Cardiac muscle cell (in vitro differentiated cells and primary cell): ENCODE data around the gene ZNF407. TPM values are rescaled to one million over a fixed set of nuclear protein-coding genes. Genes with fewer than 3 reads are reported as not detected.

ENCODE experiments used
- DNase-seq, 2 donors: peaks; one replicate each; pipeline versions ENCODE4 v3.0.0 to v3.0.0-alpha.2; 2010 to 2017; ENCODE audit warnings: low read depth in 1 of 2, low spot score in 1 of 2
- H3K27ac ChIP-seq: fragments of 200-600 bp; sonication (generic); 2 replicates; pipeline ENCODE4 v1.5.1; 2016
- H3K27me3 ChIP-seq: fragments of 200-600 bp; sonication (generic); 2 replicates; pipeline ENCODE4 v1.6.0; 2016; ENCODE audit warnings: control low read depth
- H3K36me3 ChIP-seq: fragments of 200-600 bp; sonication (generic); 2 replicates; pipeline ENCODE4 v1.5.1; 2016; ENCODE audit warnings: control low read depth
- H3K4me1 ChIP-seq: fragments of 200-600 bp; sonication (generic); 2 replicates; pipeline ENCODE4 v1.8.1; 2017; ENCODE audit warnings: low read depth, mild to moderate bottlenecking, mixed run types
- H3K4me3 ChIP-seq: fragments of 200-600 bp; sonication (generic); 2 replicates; pipeline ENCODE4 v1.5.1; 2016; ENCODE audit warnings: mild to moderate bottlenecking
- H3K9me3 ChIP-seq: fragments of 200-600 bp; sonication (generic); 2 replicates; pipeline ENCODE4 v1.5.1; 2017; ENCODE audit warnings: low read depth, mild to moderate bottlenecking, control low read depth
- polyA plus RNA-seq: library from polyadenylated mRNA; unstranded; fragments of >200 nt; fragmentation: Nextera tagmentation; extraction: Ambion mirVana; gene quantifications from 2 replicates; pipeline ENCODE4 v1.2.1, GENCODE V29; 2016
- total RNA-seq: library from RNA; depleted of rRNA; stranded (reverse); fragments of >200 nt; gene quantifications from 2 replicates; pipeline ENCODE4 v1.2.3, GENCODE V29; 2016
- TF ChIP-seq, protein P1 (sequence below): IDR thresholded peaks from 2 replicates; pipeline ENCODE4 v1.5.1; 2012; ENCODE audit warnings: low read depth, mild to moderate bottlenecking, low read length

ZNF407 gene
- total and polyA plus RNA-seq, 2 experiments from 2014 or later, result 4.6 to 8.0 TPM

DNA sequence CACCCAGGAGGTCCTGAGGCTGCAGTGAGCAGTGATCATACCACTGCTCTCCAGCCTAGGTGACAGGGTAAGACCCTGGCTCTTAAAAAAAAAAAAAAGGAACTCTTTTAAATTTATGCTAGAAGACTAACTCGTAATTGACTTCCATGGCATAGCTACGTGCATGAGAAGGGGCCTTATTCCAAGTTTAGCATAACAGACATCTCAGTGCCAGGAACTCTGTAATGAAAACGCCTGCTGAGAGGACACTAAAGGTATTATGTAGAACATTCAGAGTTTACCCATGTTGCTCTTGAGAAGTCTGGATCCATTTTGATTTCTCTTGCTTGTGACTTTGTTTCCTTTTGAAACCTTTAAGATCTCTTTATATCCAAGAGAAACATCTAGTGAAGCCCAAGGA lies 276.0 kb downstream of the ZNF407 start:
- TF ChIP-seq, protein P1, sequence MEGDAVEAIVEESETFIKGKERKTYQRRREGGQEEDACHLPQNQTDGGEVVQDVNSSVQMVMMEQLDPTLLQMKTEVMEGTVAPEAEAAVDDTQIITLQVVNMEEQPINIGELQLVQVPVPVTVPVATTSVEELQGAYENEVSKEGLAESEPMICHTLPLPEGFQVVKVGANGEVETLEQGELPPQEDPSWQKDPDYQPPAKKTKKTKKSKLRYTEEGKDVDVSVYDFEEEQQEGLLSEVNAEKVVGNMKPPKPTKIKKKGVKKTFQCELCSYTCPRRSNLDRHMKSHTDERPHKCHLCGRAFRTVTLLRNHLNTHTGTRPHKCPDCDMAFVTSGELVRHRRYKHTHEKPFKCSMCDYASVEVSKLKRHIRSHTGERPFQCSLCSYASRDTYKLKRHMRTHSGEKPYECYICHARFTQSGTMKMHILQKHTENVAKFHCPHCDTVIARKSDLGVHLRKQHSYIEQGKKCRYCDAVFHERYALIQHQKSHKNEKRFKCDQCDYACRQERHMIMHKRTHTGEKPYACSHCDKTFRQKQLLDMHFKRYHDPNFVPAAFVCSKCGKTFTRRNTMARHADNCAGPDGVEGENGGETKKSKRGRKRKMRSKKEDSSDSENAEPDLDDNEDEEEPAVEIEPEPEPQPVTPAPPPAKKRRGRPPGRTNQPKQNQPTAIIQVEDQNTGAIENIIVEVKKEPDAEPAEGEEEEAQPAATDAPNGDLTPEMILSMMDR, result no peak

GRCh38 chr18:74874351-74874750 lies 276.7 kb downstream of the ZNF407 start:
- Histone ChIP-seq H3K4me3 (no peak overlapping the region), H3K36me3 (no peaks in the 10 kb centered on the region), H3K4me1 (peaks cover 2% of the 10 kb centered on the region), H3K27me3 (no peaks in the 10 kb centered on the region), H3K9me3 (no peaks in the 10 kb centered on the region), H3K27ac (no peak overlapping the region)
- no peak for DNase-seq
- TF ChIP-seq, protein P1, result no peak

More for the DNA sequence above, 276.0 kb downstream of the ZNF407 start:
- no peaks in the 10 kb centered on the region for H3K27me3 ChIP-seq
- H3K9me3 ChIP-seq, result no peaks in the 10 kb centered on the region
- H3K4me3 ChIP-seq, result no peak overlapping the region
- no peak overlapping the region for H3K27ac ChIP-seq
- DNase-seq, result no peak
- H3K4me1 ChIP-seq, result peaks cover 2% of the 10 kb centered on the region
- H3K36me3 ChIP-seq, result no peaks in the 10 kb centered on the region

DNA sequence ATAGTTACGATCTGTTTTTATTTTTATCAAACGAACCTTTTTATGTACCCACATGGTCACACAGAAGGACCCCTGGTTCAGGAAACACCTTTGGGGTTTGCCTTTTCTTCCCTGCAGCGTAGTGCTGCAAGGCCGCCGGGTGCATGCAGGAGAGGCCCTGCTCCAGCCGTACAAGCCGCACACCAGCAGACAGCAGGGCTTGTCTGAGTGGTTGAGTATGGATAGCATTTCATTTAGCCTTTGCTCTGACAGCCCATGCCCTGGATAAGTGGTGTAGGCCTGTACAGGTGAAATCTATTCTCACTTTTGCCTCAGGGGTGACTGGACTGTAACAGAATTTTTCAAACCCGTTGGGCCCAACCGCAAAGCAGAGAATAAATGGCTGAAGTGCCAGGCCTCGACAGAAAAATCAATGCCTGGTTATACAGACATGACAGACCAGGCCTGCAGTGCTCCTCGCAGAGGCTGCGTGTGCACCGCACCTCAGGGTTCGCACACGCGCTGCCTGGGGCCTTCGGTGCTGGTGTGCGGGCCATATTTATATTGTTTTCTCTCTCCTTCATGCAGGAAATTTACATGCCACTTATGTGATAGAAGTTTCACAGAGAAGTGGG lies 279.1 kb downstream of the ZNF407 start:
- no peaks in the 10 kb centered on the region for H3K36me3 ChIP-seq
- H3K27ac ChIP-seq, result peak overlapping the region; percentile 27
- TF ChIP-seq, protein P1, result no peak

DNA sequence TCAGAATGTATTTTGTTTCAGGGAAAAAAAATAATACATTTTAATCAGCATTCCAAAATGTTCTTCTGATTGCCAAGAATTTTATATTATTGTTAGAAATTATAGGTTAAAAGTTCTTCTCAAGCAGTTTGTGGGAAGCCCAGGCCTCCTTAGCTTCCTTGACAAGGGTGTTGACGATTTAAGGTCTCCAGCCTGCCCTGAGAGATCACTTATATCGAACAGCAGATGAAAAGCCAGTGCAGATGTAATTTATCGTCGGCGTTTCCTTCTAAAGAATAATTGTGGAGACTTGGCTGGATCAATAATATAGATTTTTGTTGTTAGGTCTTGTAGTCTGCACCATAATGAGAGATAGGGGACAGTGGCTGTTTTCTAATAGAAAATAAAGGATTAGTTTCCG lies 280.6 kb downstream of the ZNF407 start:
- no peaks in the 10 kb centered on the region for H3K36me3 ChIP-seq
- no peaks in the 10 kb centered on the region for H3K27me3 ChIP-seq
- H3K9me3 ChIP-seq, result no peaks in the 10 kb centered on the region
- no peak overlapping the region for H3K27ac ChIP-seq
- peaks cover 2% of the 10 kb centered on the region for H3K4me1 ChIP-seq
- TF ChIP-seq, protein P1, result no peak
- no peak overlapping the region for H3K4me3 ChIP-seq
- no peak for DNase-seq

More for the DNA sequence above, 279.1 kb downstream of the ZNF407 start:
- H3K4me1 ChIP-seq, result peaks cover 2% of the 10 kb centered on the region
- H3K27me3 ChIP-seq, result no peaks in the 10 kb centered on the region
- no peaks in the 10 kb centered on the region for H3K9me3 ChIP-seq
- peak in 1 of 2 donors; percentile 18 for DNase-seq
- no peak overlapping the region for H3K4me3 ChIP-seq

- H3K27ac ChIP-seq, result no peak overlapping the region
- TF ChIP-seq, protein P1, result no peak
- H3K4me3 ChIP-seq, result no peak overlapping the region
- DNase-seq, result no peak
- H3K27me3 ChIP-seq, result no peaks in the 10 kb centered on the region
- no peaks in the 10 kb centered on the region for H3K9me3 ChIP-seq
- no peaks in the 10 kb centered on the region for H3K36me3 ChIP-seq
- H3K4me1 ChIP-seq, result no peaks in the 10 kb centered on the region
These were observed 283.1 kb downstream of the ZNF407 start for GRCh38 chr18:74880706-74881278.
